Measurements from ENCODE around the gene RNF181.
"Not testable (repeated sequence)": the region's sequence is repeated elsewhere in the genome, so short reads cannot be mapped to it uniquely, and the experiment has no call there.

Gene RNF181

GRCh38 chr2:85594715-85595300 lies 737 bp upstream of the RNF181 start:
- in situ Hi-C loops (cut with MboI; ENCODE audit: low sequenced_read_pairs) = no loop called here

DNA sequence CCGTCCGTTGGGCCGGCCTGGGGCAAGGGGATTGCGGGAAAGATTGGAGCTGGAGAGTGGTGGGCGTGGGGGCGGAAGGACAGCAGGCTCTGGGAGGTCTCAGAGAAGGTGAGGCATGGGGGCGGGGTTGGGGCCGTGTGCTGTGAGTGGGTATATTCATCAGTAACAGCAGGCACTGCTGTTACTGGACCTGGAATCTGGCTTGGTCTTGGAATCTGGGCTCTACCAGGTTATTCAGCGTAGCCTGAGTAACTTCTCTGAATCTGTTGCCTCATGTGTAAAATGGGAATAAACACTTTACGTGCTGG lies 435 bp downstream of the RNF181 start:
- in situ Hi-C loops (cut with MboI; ENCODE audit: low sequenced_read_pairs) = no loop called here

DNA sequence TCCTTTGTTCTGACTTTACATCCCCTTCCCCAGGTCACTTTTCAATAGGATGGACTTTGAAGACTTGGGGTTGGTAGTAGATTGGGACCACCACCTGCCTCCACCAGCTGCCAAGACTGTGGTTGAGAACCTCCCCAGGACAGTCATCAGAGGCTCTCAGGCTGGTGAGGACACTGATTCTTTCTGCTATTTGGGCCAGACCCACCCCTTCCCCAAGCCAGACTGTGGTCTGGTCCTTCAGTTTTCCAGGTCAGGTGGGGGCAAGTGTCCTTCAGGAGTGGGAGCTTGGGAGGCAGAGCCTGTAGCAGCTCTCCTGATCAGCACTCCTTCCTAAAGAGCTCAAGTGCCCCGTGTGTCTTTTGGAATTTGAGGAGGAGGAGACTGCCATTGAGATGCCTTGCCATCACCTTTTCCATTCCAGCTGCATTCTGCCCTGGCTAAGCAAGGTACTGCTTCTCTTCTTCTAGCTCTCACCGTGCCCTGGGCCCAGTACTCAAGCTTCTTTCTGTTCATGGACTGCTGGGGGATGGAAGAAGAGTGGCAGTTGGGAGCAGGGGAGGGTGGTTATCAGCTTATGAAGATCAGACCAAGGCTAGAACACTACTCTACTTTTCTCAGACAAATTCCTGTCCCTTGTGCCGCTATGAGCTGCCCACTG lies 1.1 kb downstream of the RNF181 start:
- in situ Hi-C loops (cut with MboI; ENCODE audit: low sequenced_read_pairs) = no loop called here

DNA sequence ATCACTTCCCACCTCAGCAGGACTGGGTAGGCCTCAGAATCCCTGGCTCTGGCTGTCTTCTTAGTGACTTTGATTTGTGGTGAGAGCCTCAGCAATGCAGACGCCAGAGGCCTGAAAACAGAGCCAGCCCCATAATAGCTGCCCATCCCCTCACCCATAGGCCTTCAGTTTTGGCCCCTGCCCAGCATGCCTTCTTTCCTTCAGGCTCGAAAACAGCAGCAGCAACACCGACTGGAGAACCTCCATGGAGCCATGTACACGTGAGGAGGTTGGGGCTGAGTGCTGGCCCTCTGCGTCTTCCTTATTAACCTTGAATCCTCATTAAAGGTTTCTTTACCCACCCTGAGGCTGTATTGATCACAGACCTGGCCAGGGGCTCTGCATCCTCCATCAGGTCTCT lies 1.7 kb downstream of the RNF181 start:
- in situ Hi-C loops (cut with MboI; ENCODE audit: low sequenced_read_pairs) = no loop called here

DNA sequence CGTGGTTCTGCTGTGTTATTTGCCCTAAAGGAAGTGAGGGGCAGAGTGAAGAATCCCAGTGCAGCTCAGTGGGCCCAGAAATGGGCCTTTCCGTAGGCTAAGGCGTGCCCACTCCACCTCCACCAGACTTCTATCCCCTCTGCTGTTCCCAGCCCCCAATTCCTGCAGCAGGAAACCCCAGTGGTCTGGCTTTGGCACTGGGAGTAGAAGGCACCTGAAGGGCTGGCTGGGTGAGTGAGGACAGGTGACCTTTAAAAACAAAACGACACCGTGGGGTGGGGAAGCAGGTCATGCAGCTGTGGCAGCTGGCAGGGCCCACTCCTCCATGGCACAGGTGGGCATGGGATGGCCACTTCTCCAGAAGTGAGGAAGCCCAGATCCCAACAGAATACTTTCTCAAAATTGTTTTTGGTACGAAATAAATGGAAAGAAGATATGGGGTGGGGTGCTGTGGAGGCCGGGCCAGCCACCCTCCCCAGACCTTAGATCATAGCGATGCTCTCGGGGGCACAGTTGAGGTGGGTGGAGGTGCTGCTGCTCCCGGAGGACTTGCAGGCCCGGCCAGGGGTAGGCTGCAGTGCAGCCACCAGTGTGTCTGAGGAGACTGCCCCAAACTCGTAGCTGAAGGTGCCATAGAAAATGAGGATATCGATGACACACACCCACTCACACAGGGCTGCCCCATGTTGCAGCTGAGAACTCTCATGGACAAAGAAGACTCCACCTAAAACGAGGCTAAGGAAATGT lies 3.2 kb downstream of the RNF181 start:
- in situ Hi-C loops (cut with MboI; ENCODE audit: low sequenced_read_pairs) = no loop called here

DNA sequence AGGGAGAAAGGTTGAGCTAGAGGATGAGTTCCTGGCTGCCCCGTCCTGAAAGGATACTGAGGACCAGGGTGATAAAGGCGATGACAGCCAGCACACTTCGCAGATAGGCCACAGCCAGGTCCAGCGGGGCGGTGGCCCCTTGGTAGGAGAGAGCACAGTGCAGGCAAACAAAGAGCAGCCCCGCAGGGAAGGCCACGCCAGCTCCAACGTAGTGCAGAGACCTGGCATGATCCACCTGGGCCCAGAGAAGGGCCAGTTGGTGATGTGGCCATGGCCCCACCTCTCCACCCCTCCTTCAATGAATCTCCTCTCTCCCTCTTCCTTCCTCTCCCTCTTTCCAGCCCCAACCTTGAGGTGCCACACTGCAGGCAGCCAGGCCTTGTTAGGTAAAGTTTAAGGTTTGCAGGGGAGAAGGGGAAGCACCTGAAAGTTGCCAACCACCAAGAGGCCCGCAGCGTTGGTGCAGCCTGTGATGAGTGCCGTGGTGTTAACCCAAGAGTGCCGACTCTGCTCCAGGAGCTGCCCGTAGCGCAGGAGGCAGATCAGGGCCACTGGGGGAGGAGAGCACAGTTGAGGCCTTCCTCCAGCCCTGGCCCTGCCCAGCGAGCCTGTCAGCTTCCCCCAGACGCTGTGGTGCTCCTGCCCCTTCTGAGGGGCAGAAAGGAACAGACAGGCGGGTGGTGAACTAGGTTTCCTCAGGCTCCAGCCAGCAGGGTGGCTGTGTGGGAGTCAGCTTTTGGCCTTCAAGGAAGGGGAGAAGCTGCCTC lies 4.1 kb downstream of the RNF181 start:
- in situ Hi-C loops (cut with MboI; ENCODE audit: low sequenced_read_pairs) = no loop called here

- in situ Hi-C loops (cut with MboI; ENCODE audit: low sequenced_read_pairs) = no loop called here
Observed at GRCh38 chr2:85600235-85600575, 4.7 kb downstream of the RNF181 start.

- in situ Hi-C loops (cut with MboI; ENCODE audit: low sequenced_read_pairs) = no loop called here
Observed at GRCh38 chr2:85600951-85601770, 5.6 kb downstream of the RNF181 start.

DNA sequence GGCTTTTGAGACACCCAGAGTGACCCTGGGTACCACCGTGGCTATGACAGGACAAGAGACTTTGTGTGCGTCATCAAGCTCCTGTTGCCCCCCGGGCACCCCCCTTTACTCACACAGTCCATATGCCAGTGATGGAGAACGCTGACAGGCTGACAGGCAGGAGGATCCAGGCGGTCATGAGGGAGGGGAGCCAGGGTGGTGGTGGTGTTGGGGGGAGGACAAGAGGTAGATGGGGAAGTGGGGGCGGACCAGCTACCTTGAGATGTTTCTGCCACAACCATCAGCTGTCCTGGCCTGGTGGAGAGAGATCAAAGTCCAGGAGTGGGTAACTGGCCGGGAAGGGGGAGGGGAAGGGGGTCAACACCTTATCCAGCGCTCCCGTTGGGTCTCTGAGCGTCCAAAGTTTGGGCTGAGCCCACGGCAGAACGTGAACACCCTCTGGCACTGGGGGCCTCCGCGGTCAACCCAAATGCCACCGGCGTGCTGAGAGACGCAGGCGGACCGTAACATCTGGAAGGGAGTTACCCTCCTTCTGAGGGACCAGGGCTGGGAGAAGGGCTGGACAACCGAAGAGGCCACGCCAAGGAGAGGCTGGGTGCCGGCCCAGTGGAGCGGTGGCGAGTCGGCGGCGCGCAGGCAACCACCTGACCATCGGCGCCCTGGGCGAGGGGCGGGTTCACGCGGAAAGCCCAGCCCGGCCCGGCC lies 6.4 kb downstream of the RNF181 start:
- in situ Hi-C loops (cut with MboI; ENCODE audit: low sequenced_read_pairs) = no loop called here

- in situ Hi-C loops (cut with MboI; ENCODE audit: low sequenced_read_pairs) = no loop called here
Observed at GRCh38 chr2:85602476-85603234, 7.1 kb downstream of the RNF181 start, which contains the start of gene TMEM150A. Gene TMEM150A (minus strand): TSS chr2:85602698. CDS start chr2:85601948, 750 bp downstream.

DNA sequence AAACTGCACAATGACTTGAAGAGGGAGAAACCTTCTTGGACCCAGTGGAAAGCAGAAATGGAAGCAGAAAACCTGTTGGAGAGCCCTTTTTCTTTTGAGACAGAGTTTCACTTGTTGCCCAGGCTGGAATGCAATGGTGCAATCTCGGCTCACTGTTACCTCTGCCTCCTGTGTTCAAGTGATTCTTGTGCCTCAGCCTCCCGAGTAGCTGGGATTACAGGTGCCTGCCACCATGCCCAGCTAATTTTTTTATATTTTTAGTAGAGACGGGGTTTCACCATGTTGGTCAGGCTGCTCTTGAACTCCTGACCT lies 8.5 kb downstream of the RNF181 start:
- in situ Hi-C loops (cut with MboI; ENCODE audit: low sequenced_read_pairs) = not testable (repeated sequence)

DNA sequence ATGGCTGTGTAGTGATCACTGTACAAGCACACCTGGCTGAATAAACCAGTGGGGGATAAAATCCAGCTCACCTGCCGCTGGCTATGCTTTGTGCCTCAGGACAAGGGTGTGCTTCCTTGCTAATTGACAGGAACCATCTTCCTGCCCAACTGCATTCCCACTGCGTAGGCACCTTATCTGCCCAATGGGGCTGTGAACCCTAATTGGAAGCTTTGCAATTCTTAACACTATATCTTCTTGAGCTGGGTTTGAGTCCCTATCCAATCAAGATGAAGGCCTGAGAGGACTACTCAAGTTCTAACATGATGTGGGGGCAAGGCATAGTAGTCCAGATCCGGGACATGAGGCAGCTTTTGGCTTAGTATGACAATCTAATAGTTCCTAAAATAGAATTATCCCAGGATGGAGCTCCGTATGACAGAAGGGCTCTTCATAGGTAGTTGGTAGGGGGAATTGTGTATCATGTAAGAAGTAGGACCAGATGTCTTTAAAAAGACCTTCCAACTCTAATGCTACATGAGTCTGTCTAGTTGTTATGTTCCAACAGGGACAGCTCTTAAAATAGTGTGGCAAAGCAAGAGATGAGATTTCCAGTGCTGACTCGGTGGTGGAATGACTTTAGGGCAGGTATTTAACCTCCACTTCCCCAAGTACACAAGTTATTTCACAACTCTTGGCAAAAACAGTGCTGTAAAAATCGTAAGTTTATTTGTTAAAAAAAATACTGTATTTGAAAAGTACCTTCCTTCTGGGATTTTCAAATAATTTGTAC lies 9.2 kb downstream of the RNF181 start:
- in situ Hi-C loops (cut with MboI; ENCODE audit: low sequenced_read_pairs) = no loop called here

- in situ Hi-C loops (cut with MboI; ENCODE audit: low sequenced_read_pairs) = no loop called here
Observed at GRCh38 chr2:85605406-85606115, 10.0 kb downstream of the RNF181 start.

DNA sequence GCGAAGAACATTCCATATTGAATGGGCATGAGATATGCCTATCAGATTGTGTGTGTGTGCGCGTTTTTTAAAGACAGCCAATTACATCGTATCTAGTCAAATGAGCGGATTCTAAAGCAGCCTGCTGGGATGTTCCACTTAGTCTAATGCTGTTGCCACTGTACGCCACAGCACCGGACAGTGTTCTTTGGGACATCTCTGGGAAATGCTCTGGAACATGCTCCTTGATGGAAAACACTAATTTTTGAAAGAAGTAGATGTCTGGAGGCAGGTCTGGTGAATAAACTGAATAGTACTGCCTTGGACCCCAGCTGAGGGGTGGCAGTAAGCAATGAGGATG lies 10.5 kb downstream of the RNF181 start:
- in situ Hi-C loops (cut with MboI; ENCODE audit: low sequenced_read_pairs) = no loop called here

DNA sequence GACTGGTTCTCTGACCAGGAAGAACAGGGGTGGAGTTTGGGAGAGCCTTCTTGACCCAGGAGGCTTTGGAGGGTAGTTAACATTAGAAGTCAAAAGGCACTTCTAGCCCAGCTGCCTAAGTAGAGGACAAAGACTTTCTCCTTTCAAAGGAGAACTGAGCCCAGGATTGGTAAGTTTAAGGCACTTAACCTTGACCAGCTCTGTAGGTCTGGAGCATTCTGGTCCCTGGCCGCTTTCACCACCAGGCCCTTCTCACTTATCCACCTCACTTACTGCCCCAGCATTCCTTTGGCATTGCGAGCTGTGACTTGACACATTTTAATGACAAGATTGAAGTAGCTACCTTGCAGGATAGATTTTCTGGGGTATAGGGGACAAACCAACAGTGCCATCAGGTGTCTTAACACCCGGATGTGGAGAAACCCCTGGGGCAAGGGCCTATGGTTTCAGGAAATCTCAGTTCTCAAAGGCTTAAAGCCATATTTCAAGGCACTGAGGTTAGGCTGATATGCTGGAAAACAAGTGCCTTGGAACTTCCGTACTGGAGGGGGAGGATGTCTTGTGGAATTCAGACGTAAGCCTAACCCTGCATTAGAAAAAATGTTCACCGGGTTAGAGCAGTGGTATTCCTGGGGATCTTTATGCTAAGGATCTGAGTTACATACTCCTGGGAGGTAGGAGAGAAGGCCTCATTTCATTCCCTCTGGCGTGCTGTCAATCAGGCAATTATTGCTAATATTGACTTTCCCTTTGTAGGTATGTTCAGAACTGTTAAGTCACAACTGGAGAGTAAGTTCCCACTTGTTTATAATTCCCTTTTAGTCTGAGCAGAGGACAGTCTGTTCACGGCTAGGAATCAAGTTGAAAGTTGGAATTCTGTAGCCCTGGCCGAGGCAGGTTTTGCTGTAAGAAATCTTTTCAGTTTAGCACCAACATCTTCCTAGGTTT lies 12.0 kb downstream of the RNF181 start:
- in situ Hi-C loops (cut with MboI; ENCODE audit: low sequenced_read_pairs) = no loop called here

GRCh38 chr2:85611217-85611704 lies 15.7 kb downstream of the RNF181 start:
- in situ Hi-C loops (cut with MboI; ENCODE audit: low sequenced_read_pairs) = no loop called here
